GM19035 (cell line): ENCODE data around the gene NCBP1.

Experiments
- ATAC-seq: cut with Tn5 transposase; IDR thresholded peaks from one replicate; pipeline ENCODE4 v1.9.1; 2021; ENCODE audit not compliant: unreplicated experiment

NCBP1 gene

GRCh38 chr9:97706246-97706645 is 72.6 kb downstream of the NCBP1 start:
- no peak for ATAC-seq

- ATAC-seq, result no peak
Measured at GRCh38 chr9:97710356-97711222, 77.0 kb downstream of the NCBP1 start.

- ATAC-seq, result no peak
Measured at GRCh38 chr9:97711223-97711626, 77.6 kb downstream of the NCBP1 start.

- ATAC-seq, result no peak
Measured at GRCh38 chr9:97714435-97714834, 80.8 kb downstream of the NCBP1 start.

GRCh38 chr9:97717866-97718265 is 84.2 kb downstream of the NCBP1 start:
- no peak for ATAC-seq

- ATAC-seq, result no peak
Measured at GRCh38 chr9:97721396-97721795, 87.8 kb downstream of the NCBP1 start.

GRCh38 chr9:97722331-97722730 is 88.7 kb downstream of the NCBP1 start:
- ATAC-seq, result no peak
